GM12878 (cell line): ENCODE data around the gene OMD. TPM values are rescaled to one million over a fixed set of nuclear protein-coding genes. Genes with fewer than 3 reads are reported as not detected.

Experiments
- ATAC-seq: fragments of 200-7000 bp; cut with Tn5 transposase; 3 replicates; pipeline ENCODE4 v1.9.1; 2020; ENCODE audit warnings: mild to moderate bottlenecking, moderate library complexity
- BruUV-seq: library from RNA; stranded (reverse); fragments of 400-500 nt; replicated peaks from 2 replicates; lab custom pipeline; 2021; lab: Mats Ljungman, UMichigan
- CTCF ChIA-PET: fragments of 300-600 bp; sonication (Branson Sonifier 250); formaldehyde crosslinking; extraction: SDS; loops from one replicate; lab custom pipeline; 2021; ENCODE audit warnings: inconsistent platforms; lab: Yijun Ruan, JAX
- POLR2A ChIA-PET: fragments of 350-600 bp; formaldehyde crosslinking; extraction: SDS; loops from one replicate; lab custom pipeline; 2021; ENCODE audit warnings: inconsistent platforms; lab: Charles Lee
- RAD21 ChIA-PET: fragments of 300-600 bp; sonication (Branson Sonifier 250); formaldehyde crosslinking; loops from one replicate; lab custom pipeline; 2023; ENCODE audit warnings: antibody characterized with exemption; ENCODE audit not compliant: unreplicated experiment; lab: Charles Lee
- SMC1A ChIA-PET: fragments of 300-600 bp; sonication (Branson Sonifier 250); formaldehyde crosslinking; loops from one replicate; lab custom pipeline; 2023; ENCODE audit not compliant: unreplicated experiment, uncharacterized antibody; lab: Charles Lee
- DNase-seq: peaks from one replicate; pipeline ENCODE4 v3.0.0-alpha.2; 2011; ENCODE audit warnings: low read depth, low spot score
- FAIRE-seq: peaks from 3 replicates; lab custom pipeline; 2011; peaks lifted over from hg19 to GRCh38; lab: Jason Lieb, UNC
- H2AFZ ChIP-seq: 2 replicates; pipeline ENCODE4 v1.6.0; 2011; ENCODE audit warnings: low read depth, low read length, control low read depth; ENCODE audit not compliant: control insufficient read depth
- H3K27ac ChIP-seq: 2 replicates; pipeline ENCODE4 v1.5.1; 2011; ENCODE audit warnings: control low read depth; ENCODE audit not compliant: control insufficient read depth, insufficient read depth
- H3K27me3 ChIP-seq, 2 experiments: replicated peaks in 1 of 2; 2 replicates each; pipeline versions ENCODE4 v1.6.0 to v1.6.1; 2011; ENCODE audit warnings: low read length in 1 of 2; ENCODE audit not compliant: control insufficient read depth in 2 of 2, insufficient read depth in 2 of 2
- H3K36me3 ChIP-seq, 2 experiments: 2 replicates each; pipeline ENCODE4 v1.5.1; 2011; ENCODE audit warnings: low read length in 1 of 2; ENCODE audit not compliant: control insufficient read depth in 2 of 2, insufficient read depth in 2 of 2
- H3K4me1 ChIP-seq: 2 replicates; pipeline ENCODE4 v1.6.1; 2011; ENCODE audit warnings: mild to moderate bottlenecking, low read length, moderate library complexity, mixed read lengths; ENCODE audit not compliant: control insufficient read depth, insufficient read depth
- H3K4me2 ChIP-seq: 2 replicates; pipeline ENCODE4 v1.6.0; 2011; ENCODE audit warnings: control low read depth; ENCODE audit not compliant: control insufficient read depth, insufficient read depth
- H3K4me3 ChIP-seq: fragments of 200-600 bp; sonication (generic); 2 replicates; pipeline ENCODE4 v1.5.1; 2016
- H3K79me2 ChIP-seq: 2 replicates; pipeline ENCODE4 v1.6.0; 2011; ENCODE audit warnings: low read length; ENCODE audit not compliant: control insufficient read depth, insufficient read depth
- H3K9ac ChIP-seq: 2 replicates; pipeline ENCODE4 v1.8.0; 2011; ENCODE audit warnings: low read length, control low read depth, mixed read lengths; ENCODE audit not compliant: control insufficient read depth, insufficient read depth
- H3K9me3 ChIP-seq: replicated peaks from 3 replicates; pipeline ENCODE4 v1.5.1; 2011; ENCODE audit warnings: mild to moderate bottlenecking, low read length; ENCODE audit not compliant: control insufficient read depth, insufficient read depth
- H4K20me1 ChIP-seq: 2 replicates; pipeline ENCODE4 v1.6.0; 2011; ENCODE audit not compliant: control insufficient read depth, insufficient read depth
- CBX3 ChIP-seq: fragments of 200-600 bp; sonication (generic); IDR thresholded peaks from 2 replicates; pipeline ENCODE4 v1.6.1; 2016; ENCODE audit warnings: low read depth, borderline replicate concordance
- CHD4 ChIP-seq: fragments of 200-600 bp; sonication (generic); IDR thresholded peaks from 2 replicates; pipeline ENCODE4 v1.6.1; 2016; ENCODE audit warnings: mild to moderate bottlenecking
- EED ChIP-seq: sonication (generic); IDR thresholded peaks from 2 replicates; pipeline ENCODE4 v1.6.1; 2016; ENCODE audit warnings: antibody characterized with exemption, low read depth
- IRF3 ChIP-seq: fragments of 450-650 bp; IDR thresholded peaks from 2 replicates; pipeline ENCODE4 v1.6.1; 2014; ENCODE audit warnings: mild to moderate bottlenecking
- NR2C1 ChIP-seq: fragments of 450-650 bp; IDR thresholded peaks from 2 replicates; pipeline ENCODE4 v1.6.1; 2017; ENCODE audit warnings: antibody characterized with exemption, mild to moderate bottlenecking, moderate library complexity
- PAX8 ChIP-seq: fragments of 450-650 bp; IDR thresholded peaks from 2 replicates; pipeline ENCODE4 v1.6.1; 2017; ENCODE audit warnings: mild to moderate bottlenecking, moderate library complexity
- RAD21 ChIP-seq: IDR thresholded peaks from 2 replicates; pipeline ENCODE4 v1.6.1; 2011; ENCODE audit warnings: mild to moderate bottlenecking, low read depth, low read length, moderate library complexity; ENCODE audit not compliant: insufficient read depth
- STAT3 ChIP-seq: IDR thresholded peaks from 2 replicates; pipeline ENCODE4 v1.6.1; 2011; ENCODE audit warnings: low read depth, low read length, improper control_type of control experiment
- TARDBP ChIP-seq: IDR thresholded peaks from 2 replicates; pipeline ENCODE4 v1.6.1; 2016; ENCODE audit warnings: borderline replicate concordance
- ZBTB33 ChIP-seq: fragments of 450-650 bp; IDR thresholded peaks from 2 replicates; pipeline ENCODE4 v1.6.1; 2017; ENCODE audit warnings: mild to moderate bottlenecking
- WGBS: methylation state at CpG from one replicate; pipeline ENCODE4 v1.1.6; 2016; ENCODE audit warnings: low lambda C conversion rate; ENCODE audit not compliant: insufficient replicate concordance, insufficient coverage; ENCODE audit errors: missing lambda C conversion rate; 5-methylcytosine and 5-hydroxymethylcytosine counted together
- in situ Hi-C: fragments of 300-500 bp; cut with MboI; formaldehyde crosslinking; loops from 9 replicates; pipeline ENCODE4 v1.14.3; 2018; ENCODE audit warnings: mixed read lengths
- intact Hi-C: fragments of 100-400 bp; cut with micrococcal nuclease; formaldehyde crosslinking; loops from one replicate; pipeline ENCODE4 v1.14.2; 2022; ENCODE audit not compliant: unreplicated experiment
- polyA plus RNA-seq, 11 experiments: library from polyadenylated mRNA; depleted of rRNA in 4 of 11; unstranded in 6 of 11; stranded (reverse) in 5 of 11; fragments of >200 nt; fragmentation: Nextera tagmentation in 4 of 11; fragmentation: Illumina TruSeq in 1 of 11; extraction: Ambion mirVana in 4 of 11; extraction: Trizol in 1 of 11; gene quantifications; 1 replicate in 1 of 11; 2 replicates in 10 of 11; pipeline versions ENCODE4 v1.2.1 to v1.2.3, GENCODE V29; 2011 to 2016; ENCODE audit warnings: inconsistent platforms in 2 of 11, missing spikeins in 2 of 11, low read depth in 1 of 11
- total RNA-seq, 4 experiments: library from RNA; depleted of rRNA in 3 of 4; stranded (reverse); fragments of >200 nt in 3 of 4; fragmentation: Illumina TruSeq in 1 of 4; extraction: Trizol in 1 of 4; gene quantifications; 2 replicates each; pipeline versions ENCODE4 v1.2.1 to v1.2.3, GENCODE V29; 2013 to 2021
- TF ChIP-seq, protein P1 (sequence below): fragments of 450-650 bp; conservative IDR thresholded peaks from 2 replicates; pipeline ENCODE4 v1.6.1; 2017; ENCODE audit warnings: mild to moderate bottlenecking, moderate library complexity
- TF ChIP-seq, protein P2 (sequence below): fragments of 450-650 bp; IDR thresholded peaks from 2 replicates; pipeline ENCODE4 v1.6.1; 2017; ENCODE audit warnings: antibody characterized with exemption, mild to moderate bottlenecking, moderate library complexity
- TF ChIP-seq, protein P3 (sequence below): fragments of 450-650 bp; IDR thresholded peaks from 2 replicates; pipeline ENCODE4 v1.6.1; 2017; ENCODE audit warnings: borderline replicate concordance

OMD gene
- total and polyA plus RNA-seq, 10 of the 15 experiments (the other 5 are each of a cell fraction or from before 2014, with no cell fraction given) = 0.08 to 0.70 (median 0.57) TPM; not detected in 7

DNA sequence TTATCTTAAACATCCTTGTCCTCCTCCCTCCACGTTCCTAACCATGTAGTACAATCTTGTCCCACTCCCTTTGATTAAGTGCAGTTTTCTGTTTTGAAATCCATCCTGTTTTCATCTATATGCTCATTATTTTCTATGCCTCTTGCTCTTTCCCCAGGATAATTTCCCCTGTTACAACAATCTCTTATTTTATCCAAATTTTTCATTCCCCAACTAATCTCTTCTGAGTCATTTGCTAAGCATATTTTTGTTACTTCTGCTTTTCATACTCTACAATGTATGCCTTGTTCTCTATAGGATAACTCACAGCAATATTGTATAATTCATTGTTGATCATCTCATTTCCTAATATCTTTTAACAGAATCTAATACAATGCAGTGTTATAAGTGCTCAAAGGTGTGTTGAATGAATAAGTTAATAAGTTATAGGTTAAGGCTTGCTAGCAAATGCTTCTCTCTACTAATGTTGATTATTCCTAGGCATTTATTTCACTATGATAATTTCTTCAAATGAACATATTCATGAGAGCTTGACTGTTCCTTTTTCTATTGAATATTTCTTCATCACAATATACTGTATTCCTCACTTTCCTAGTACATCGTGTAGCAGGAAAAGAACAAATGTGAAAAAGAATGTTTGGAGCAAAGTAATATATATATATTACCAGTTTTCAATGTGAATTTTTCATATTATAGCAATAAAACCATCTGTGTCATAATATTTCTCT is 1.5 kb downstream of the OMD start (continued):
- no peak for TF ChIP-seq ZBTB33

- ChIA-PET RAD21 (no interaction called here), SMC1A (interaction anchor here (1.8 kb wide), 1 partner anchor 10 kb away, joined by 7 read pairs; the partner anchor contains the start of gene OGN), POLR2A (no interaction called here), CTCF (interaction anchor here (0.6 to 1.5 kb wide), 2 partner anchors 86 to 105 kb away, joined by 3 read pairs; no protein-coding TSS in a partner anchor)
- Histone ChIP-seq H3K4me1 (no peaks in the 10 kb centered on the region), H3K79me2 (no peaks in the 10 kb centered on the region), H2AFZ (no peak overlapping the region), H3K4me2 (no peak overlapping the region), H3K27me3 (no peaks in the 10 kb centered on the region), H3K27ac (no peak overlapping the region), H3K36me3 (no peaks in the 10 kb centered on the region), H3K9me3 (no peaks in the 10 kb centered on the region), H4K20me1 (no peaks in the 10 kb centered on the region), H3K4me3 (no peak overlapping the region), H3K9ac (no peak overlapping the region)
- BruUV-seq = no TSS peak
- no peak for DNase-seq
- intact Hi-C loops (no loop called here), in situ Hi-C loops (no loop called here)
- 0% methylated on average over 1 of the region's 1 CpG for WGBS
- ATAC-seq = no peak
- no peak for FAIRE-seq
- TF ChIP-seq, protein P1, sequence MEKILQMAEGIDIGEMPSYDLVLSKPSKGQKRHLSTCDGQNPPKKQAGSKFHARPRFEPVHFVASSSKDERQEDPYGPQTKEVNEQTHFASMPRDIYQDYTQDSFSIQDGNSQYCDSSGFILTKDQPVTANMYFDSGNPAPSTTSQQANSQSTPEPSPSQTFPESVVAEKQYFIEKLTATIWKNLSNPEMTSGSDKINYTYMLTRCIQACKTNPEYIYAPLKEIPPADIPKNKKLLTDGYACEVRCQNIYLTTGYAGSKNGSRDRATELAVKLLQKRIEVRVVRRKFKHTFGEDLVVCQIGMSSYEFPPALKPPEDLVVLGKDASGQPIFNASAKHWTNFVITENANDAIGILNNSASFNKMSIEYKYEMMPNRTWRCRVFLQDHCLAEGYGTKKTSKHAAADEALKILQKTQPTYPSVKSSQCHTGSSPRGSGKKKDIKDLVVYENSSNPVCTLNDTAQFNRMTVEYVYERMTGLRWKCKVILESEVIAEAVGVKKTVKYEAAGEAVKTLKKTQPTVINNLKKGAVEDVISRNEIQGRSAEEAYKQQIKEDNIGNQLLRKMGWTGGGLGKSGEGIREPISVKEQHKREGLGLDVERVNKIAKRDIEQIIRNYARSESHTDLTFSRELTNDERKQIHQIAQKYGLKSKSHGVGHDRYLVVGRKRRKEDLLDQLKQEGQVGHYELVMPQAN = no peak
- TF ChIP-seq IRF3 (no peak), NR2C1 (no peak), CBX3 (no peak), STAT3 (no peak), EED (no peak), CHD4 (no peak), TARDBP (no peak), RAD21 (no peak), PAX8 (no peak)
- TF ChIP-seq, protein P2, sequence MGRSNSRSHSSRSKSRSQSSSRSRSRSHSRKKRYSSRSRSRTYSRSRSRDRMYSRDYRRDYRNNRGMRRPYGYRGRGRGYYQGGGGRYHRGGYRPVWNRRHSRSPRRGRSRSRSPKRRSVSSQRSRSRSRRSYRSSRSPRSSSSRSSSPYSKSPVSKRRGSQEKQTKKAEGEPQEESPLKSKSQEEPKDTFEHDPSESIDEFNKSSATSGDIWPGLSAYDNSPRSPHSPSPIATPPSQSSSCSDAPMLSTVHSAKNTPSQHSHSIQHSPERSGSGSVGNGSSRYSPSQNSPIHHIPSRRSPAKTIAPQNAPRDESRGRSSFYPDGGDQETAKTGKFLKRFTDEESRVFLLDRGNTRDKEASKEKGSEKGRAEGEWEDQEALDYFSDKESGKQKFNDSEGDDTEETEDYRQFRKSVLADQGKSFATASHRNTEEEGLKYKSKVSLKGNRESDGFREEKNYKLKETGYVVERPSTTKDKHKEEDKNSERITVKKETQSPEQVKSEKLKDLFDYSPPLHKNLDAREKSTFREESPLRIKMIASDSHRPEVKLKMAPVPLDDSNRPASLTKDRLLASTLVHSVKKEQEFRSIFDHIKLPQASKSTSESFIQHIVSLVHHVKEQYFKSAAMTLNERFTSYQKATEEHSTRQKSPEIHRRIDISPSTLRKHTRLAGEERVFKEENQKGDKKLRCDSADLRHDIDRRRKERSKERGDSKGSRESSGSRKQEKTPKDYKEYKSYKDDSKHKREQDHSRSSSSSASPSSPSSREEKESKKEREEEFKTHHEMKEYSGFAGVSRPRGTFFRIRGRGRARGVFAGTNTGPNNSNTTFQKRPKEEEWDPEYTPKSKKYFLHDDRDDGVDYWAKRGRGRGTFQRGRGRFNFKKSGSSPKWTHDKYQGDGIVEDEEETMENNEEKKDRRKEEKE = no peak
- TF ChIP-seq, protein P3, sequence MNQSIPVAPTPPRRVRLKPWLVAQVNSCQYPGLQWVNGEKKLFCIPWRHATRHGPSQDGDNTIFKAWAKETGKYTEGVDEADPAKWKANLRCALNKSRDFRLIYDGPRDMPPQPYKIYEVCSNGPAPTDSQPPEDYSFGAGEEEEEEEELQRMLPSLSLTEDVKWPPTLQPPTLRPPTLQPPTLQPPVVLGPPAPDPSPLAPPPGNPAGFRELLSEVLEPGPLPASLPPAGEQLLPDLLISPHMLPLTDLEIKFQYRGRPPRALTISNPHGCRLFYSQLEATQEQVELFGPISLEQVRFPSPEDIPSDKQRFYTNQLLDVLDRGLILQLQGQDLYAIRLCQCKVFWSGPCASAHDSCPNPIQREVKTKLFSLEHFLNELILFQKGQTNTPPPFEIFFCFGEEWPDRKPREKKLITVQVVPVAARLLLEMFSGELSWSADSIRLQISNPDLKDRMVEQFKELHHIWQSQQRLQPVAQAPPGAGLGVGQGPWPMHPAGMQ = no peak
These were observed 9.7 kb downstream of the OMD start for GRCh38 chr9:92414566-92414965.
